ENCODE measurements around the gene HMX1.

The HMX1 gene

GRCh38 chr4:8904666-8905065 is 33.0 kb upstream of the HMX1 start:
- no peak for DNase-seq (ENCODE audit: low read depth)
- TF ChIP-seq, protein P1, sequence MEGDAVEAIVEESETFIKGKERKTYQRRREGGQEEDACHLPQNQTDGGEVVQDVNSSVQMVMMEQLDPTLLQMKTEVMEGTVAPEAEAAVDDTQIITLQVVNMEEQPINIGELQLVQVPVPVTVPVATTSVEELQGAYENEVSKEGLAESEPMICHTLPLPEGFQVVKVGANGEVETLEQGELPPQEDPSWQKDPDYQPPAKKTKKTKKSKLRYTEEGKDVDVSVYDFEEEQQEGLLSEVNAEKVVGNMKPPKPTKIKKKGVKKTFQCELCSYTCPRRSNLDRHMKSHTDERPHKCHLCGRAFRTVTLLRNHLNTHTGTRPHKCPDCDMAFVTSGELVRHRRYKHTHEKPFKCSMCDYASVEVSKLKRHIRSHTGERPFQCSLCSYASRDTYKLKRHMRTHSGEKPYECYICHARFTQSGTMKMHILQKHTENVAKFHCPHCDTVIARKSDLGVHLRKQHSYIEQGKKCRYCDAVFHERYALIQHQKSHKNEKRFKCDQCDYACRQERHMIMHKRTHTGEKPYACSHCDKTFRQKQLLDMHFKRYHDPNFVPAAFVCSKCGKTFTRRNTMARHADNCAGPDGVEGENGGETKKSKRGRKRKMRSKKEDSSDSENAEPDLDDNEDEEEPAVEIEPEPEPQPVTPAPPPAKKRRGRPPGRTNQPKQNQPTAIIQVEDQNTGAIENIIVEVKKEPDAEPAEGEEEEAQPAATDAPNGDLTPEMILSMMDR (conservative IDR thresholded peaks at IDR 0.05; ENCODE audit: low read depth, low read length): no peak

DNA sequence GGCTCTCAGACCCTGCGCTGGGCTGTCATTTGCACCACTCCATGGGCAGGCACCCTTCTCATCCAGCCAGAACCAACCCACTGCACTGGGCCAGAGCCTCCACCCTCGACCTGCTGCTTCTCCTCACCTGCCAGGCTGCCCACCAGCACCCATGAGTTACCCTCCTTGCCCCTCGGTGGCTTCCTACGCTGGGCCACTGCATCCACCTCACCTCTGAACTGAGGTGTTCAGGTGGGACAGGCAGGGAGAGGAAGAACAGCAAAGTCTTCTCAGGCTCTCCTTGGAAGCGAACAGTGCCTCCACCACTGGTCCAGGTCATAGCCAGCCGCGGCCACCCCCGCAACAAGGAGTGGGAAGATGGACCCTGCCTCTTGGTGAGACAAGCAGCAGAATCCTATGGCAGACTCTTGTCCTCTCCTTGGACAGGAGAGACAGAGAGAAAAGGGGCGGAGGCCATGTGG is 32.4 kb upstream of the HMX1 start:
- no peak overlapping the region for H3K4me3 ChIP-seq (ENCODE audit: low read length)
- no peak for DNase-seq (ENCODE audit: low read depth)
- TF ChIP-seq, protein P1 (conservative IDR thresholded peaks at IDR 0.05; ENCODE audit: low read depth, low read length): no peak

More at GRCh38 chr4:8904666-8905065, 33.0 kb upstream of the HMX1 start:
- no peak overlapping the region for H3K4me3 ChIP-seq (ENCODE audit: low read length)

DNA sequence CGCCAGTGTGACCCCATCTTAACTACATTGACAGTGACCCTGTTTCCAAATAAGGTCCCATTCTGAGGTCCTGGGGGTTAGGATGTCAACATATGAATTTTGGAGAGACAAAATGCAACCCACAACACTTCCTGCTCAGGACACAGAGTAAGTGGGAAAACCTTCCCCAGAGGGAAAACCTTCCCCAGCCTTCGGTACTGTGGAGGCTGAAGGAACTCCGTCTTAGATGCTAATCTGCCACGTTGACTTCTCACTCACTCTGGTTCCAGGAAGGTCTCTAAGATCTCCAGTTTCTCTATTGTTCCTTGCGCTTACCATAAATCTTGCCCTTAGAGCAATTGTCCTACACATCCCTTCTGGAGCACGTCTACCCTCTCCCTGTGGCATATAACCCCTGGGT is 29.7 kb upstream of the HMX1 start:
- TF ChIP-seq, protein P1 (conservative IDR thresholded peaks at IDR 0.05; ENCODE audit: low read depth, low read length): no peak
- no peak for DNase-seq (ENCODE audit: low read depth)
- H3K4me3 ChIP-seq (ENCODE audit: low read length): no peak overlapping the region

DNA sequence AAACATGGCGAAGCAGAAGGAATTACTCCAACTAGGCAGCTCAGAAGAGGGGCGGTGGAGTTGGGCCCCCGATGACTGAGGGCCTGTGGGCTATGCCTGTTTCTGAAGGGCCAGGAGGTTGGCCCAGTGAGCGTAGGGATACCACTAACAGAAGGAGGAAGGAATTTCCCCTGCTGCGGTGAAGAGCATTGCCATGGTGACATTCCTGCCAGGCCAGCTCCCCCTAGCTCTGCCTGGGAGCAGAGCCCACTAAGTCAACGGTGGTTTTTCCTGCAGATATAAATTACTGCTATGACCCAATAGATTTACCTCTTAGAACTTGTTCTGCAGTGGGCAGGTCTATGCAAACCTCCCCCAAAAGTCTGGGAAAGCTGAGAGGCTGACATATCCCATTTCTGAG is 28.9 kb upstream of the HMX1 start:
- TF ChIP-seq, protein P1 (conservative IDR thresholded peaks at IDR 0.05; ENCODE audit: low read depth, low read length): no peak
- DNase-seq (ENCODE audit: low read depth): no peak
- H3K4me3 ChIP-seq (ENCODE audit: low read length): no peak overlapping the region

DNA sequence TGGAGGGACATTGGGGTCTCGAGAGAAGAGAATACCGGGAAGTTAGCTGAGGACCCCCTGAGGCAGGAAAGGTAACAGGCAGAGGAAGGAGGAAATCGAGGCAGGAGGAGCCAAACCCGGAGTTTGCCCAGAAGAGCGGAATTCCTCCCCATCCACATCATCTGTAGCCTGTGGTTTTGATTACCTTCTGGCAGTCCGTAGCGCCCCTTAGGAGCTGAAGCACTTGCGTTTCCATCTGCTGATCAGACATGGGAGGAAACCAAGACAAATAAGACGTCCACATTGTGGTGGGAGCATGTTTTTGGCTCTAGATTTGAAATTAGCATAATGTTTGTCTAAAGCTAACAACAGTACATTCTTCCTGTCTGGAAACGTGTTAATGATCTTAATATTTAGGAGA is 26.8 kb upstream of the HMX1 start:
- DNase-seq (ENCODE audit: low read depth): no peak
- TF ChIP-seq, protein P1 (conservative IDR thresholded peaks at IDR 0.05; ENCODE audit: low read depth, low read length): no peak
- no peak overlapping the region for H3K4me3 ChIP-seq (ENCODE audit: low read length)

GRCh38 chr4:8897251-8898167 is 25.9 kb upstream of the HMX1 start:
- TF ChIP-seq, protein P1 (conservative IDR thresholded peaks at IDR 0.05; ENCODE audit: low read depth, low read length): no peak
- no peak for DNase-seq (ENCODE audit: low read depth)
- H3K4me3 ChIP-seq (ENCODE audit: low read length): no peak overlapping the region

GRCh38 chr4:8896506-8896905 is 24.9 kb upstream of the HMX1 start:
- TF ChIP-seq, protein P1 (conservative IDR thresholded peaks at IDR 0.05; ENCODE audit: low read depth, low read length): no peak
- no peak for DNase-seq (ENCODE audit: low read depth)

More at GRCh38 chr4:8896506-8896905, 24.9 kb upstream of the HMX1 start:
- no peak overlapping the region for H3K4me3 ChIP-seq (ENCODE audit: low read length)

All from retinal pigment epithelial cell (primary cell).